Sigmoid colon (tissue), 7 donors: ENCODE measurements around the gene CHAC1. TPM values are rescaled to one million over a fixed set of nuclear protein-coding genes. Genes with fewer than 3 reads are reported as not detected.

Source experiments
- DNase-seq: peaks from one replicate; pipeline ENCODE4 v3.0.0-alpha.2; 2019
- H3K27ac ChIP-seq, 4 donors: fragments of 200-600 bp; sonication (generic); one replicate each; pipeline ENCODE4 v1.5.1; 2016 to 2019; ENCODE audit warnings: mild to moderate bottlenecking in 1 of 4
- H3K27me3 ChIP-seq, 3 donors: fragments of 200-600 bp; sonication (generic); one replicate each; pipeline ENCODE4 v1.5.1; 2019; ENCODE audit warnings: mild to moderate bottlenecking in 1 of 3
- H3K36me3 ChIP-seq, 4 donors: fragments of 200-600 bp; sonication (generic); one replicate each; pipeline ENCODE4 v1.5.1; 2016 to 2019
- H3K4me1 ChIP-seq, 4 donors: fragments of 200-600 bp; sonication (generic); one replicate each; pipeline ENCODE4 v1.5.1; 2017 to 2019
- H3K4me3 ChIP-seq, 4 donors: fragments of 200-600 bp; sonication (generic); one replicate each; pipeline ENCODE4 v1.5.1; 2017 to 2019; ENCODE audit warnings: mild to moderate bottlenecking in 2 of 4, moderate library complexity in 1 of 4
- H3K9me3 ChIP-seq, 4 donors: fragments of 200-600 bp in 3 of 4; sonication (generic) in 3 of 4; one replicate each; pipeline versions ENCODE4 v1.5.1 to v1.6.1; 2013 to 2019
- CTCF ChIP-seq, 4 experiments: fragments of 450-650 bp in 3 of 4; fragments of 200-600 bp in 1 of 4; IDR thresholded peaks; one replicate each; pipeline ENCODE4 v1.5.1; 2016 to 2019; ENCODE audit warnings: antibody characterized with exemption in 4 of 4, mild to moderate bottlenecking in 3 of 4, moderate library complexity in 2 of 4
- EP300 ChIP-seq, 4 donors: sonication (generic); formaldehyde crosslinking; IDR thresholded peaks; one replicate each; pipeline ENCODE4 v1.6.1; 2017; ENCODE audit warnings: antibody characterized with exemption in 4 of 4
- POLR2A ChIP-seq, 2 donors: fragments of 450-650 bp; IDR thresholded peaks; one replicate each; pipeline ENCODE4 v1.6.1; 2016; ENCODE audit warnings: antibody characterized with exemption in 2 of 2, mild to moderate bottlenecking in 2 of 2, moderate library complexity in 2 of 2
- POLR2AphosphoS5 ChIP-seq, 4 donors: sonication (generic); formaldehyde crosslinking; IDR thresholded peaks; one replicate each; pipeline ENCODE4 v1.6.1; 2017; ENCODE audit warnings: antibody characterized with exemption in 4 of 4
- WGBS, 2 donors: extraction: QIAGEN DNeasy Blood & Tissue Kit; methylation state at CpG; one replicate each; pipeline ENCODE4 v1.1.7; 2013; 5-methylcytosine and 5-hydroxymethylcytosine counted together
- intact Hi-C: fragments of 100-400 bp; cut with DNase I; formaldehyde crosslinking; loops from one replicate; pipeline ENCODE4 v1.15.1; 2023
- polyA plus RNA-seq, 3 donors: library from polyadenylated mRNA; stranded (reverse); fragments of 200-250 nt; gene quantifications; one replicate each; pipeline ENCODE4 v1.2.3, GENCODE V29; 2013
- total RNA-seq, 4 donors: library from RNA; depleted of rRNA; stranded (reverse); fragments of >200 nt; gene quantifications; one replicate each; pipeline ENCODE4 v1.1.0, GENCODE V29; 2016
- donor health status: healthy with polysubstance abuse.
- donor health status: Bipolar disorder and iron deficiency.
- donor health status: healthy.

Gene CHAC1
- total and polyA plus RNA-seq, 7 donors, result 0.66 to 31.4 (median 3.0) TPM

GRCh38 chr15:40906991-40907802, 46.1 kb upstream of the CHAC1 start:
- 8 to 11% methylated on average over 22 of the region's 22 CpGs for WGBS, 2 donors
- TF ChIP-seq POLR2AphosphoS5 (IDR thresholded peaks at IDR 0.05) (peak in 1 of 4 donors; percentile 3), EP300 (IDR thresholded peaks at IDR 0.05) (no peak), POLR2A (IDR thresholded peaks at IDR 0.05) (no peak), CTCF (IDR thresholded peaks at IDR 0.05) (no peak)
- H3K4me3 ChIP-seq, result peak overlapping the region; percentile 22 to 48 (median 43)
- peaks cover 0 to 31% (median 29%) of the 10 kb centered on the region in 4 donors for H3K4me1 ChIP-seq
- H3K36me3 ChIP-seq, result peaks cover 0 to 21% (median 15%) of the 10 kb centered on the region in 4 donors
- no peak for DNase-seq
- H3K27me3 ChIP-seq, result no peaks in the 10 kb centered on the region
- intact Hi-C loops, result loop anchor here (5.0 kb wide), 3 partner anchors 35 to 210 kb away; partner anchors contain the start of gene INO80
- no peaks in the 10 kb centered on the region for H3K9me3 ChIP-seq
- H3K27ac ChIP-seq, result peak overlapping the region; percentile 75 to 87 (median 80)

- TF ChIP-seq CTCF (IDR thresholded peaks at IDR 0.05), result no peak
- TF ChIP-seq EP300 (IDR thresholded peaks at IDR 0.05), result no peak
- TF ChIP-seq POLR2AphosphoS5 (IDR thresholded peaks at IDR 0.05), result no peak
- no peak for TF ChIP-seq POLR2A (IDR thresholded peaks at IDR 0.05)
- Histone ChIP-seq H3K9me3 (no peaks in the 10 kb centered on the region), H3K36me3 (peaks cover 0 to 12% (median 8%) of the 10 kb centered on the region in 4 donors), H3K4me3 (no peak overlapping the region), H3K27me3 (no peaks in the 10 kb centered on the region), H3K4me1 (peaks cover 0 to 31% (median 29%) of the 10 kb centered on the region in 4 donors), H3K27ac (peak overlapping the region in 3 of 4 donors; percentile 75 to 82 (median 78))
- WGBS, 2 donors, result 30 to 73% methylated on average over 7 of the region's 7 CpGs
- intact Hi-C loops, result loop anchor here (5.0 kb wide), 3 partner anchors 34 to 209 kb away; partner anchors contain the start of gene INO80
- DNase-seq, result no peak
Observed at GRCh38 chr15:40908095-40908494, 45.2 kb upstream of the CHAC1 start.

- H3K9me3 ChIP-seq, result no peaks in the 10 kb centered on the region
- H3K36me3 ChIP-seq, result no peaks in the 10 kb centered on the region
- WGBS, 2 donors, result 61 to 74% methylated on average over 17 of the region's 17 CpGs
- no peak for TF ChIP-seq POLR2A (IDR thresholded peaks at IDR 0.05)
- no peak for DNase-seq
- H3K4me3 ChIP-seq, result no peak overlapping the region
- H3K27ac ChIP-seq, result no peak overlapping the region
- no peaks in the 10 kb centered on the region for H3K27me3 ChIP-seq
- H3K4me1 ChIP-seq, result peaks cover 0 to 23% (median 21%) of the 10 kb centered on the region in 4 donors
- intact Hi-C loops, result loop anchor here (5.0 kb wide), 3 partner anchors 32 to 207 kb away; partner anchors contain the start of gene INO80
Observed at GRCh38 chr15:40909662-40910630, 43.3 kb upstream of the CHAC1 start.

- WGBS, 2 donors, result 61 to 65% methylated on average over 7 of the region's 7 CpGs
Observed at GRCh38 chr15:40911141-40911540, 42.1 kb upstream of the CHAC1 start.

More at GRCh38 chr15:40911141-40911540, 42.1 kb upstream of the CHAC1 start:
- H3K4me3 ChIP-seq, result no peak overlapping the region
- intact Hi-C loops, result no loop called here
- H3K4me1 ChIP-seq, result peaks cover 0 to 15% (median 14%) of the 10 kb centered on the region in 4 donors
- no peak for DNase-seq
- H3K27me3 ChIP-seq, result no peaks in the 10 kb centered on the region
- no peaks in the 10 kb centered on the region for H3K9me3 ChIP-seq
- H3K27ac ChIP-seq, result no peak overlapping the region
- H3K36me3 ChIP-seq, result no peaks in the 10 kb centered on the region
- TF ChIP-seq CTCF (IDR thresholded peaks at IDR 0.05) (no peak), POLR2AphosphoS5 (IDR thresholded peaks at IDR 0.05) (no peak), POLR2A (IDR thresholded peaks at IDR 0.05) (no peak), EP300 (IDR thresholded peaks at IDR 0.05) (no peak)
